KMS-11 (cell line): ENCODE measurements around the gene CRYL1.

ENCODE experiments used
- H2AFZ ChIP-seq: fragments of 200-600 bp; sonication (generic); 2 replicates; pipeline ENCODE4 v1.6.1; 2016; ENCODE audit warnings: antibody characterized with exemption, mixed run types, low read depth
- H3K27ac ChIP-seq: fragments of 200-600 bp; sonication (generic); 2 replicates; pipeline ENCODE4 v1.6.1; 2016; ENCODE audit warnings: mild to moderate bottlenecking, mixed run types
- H3K27me3 ChIP-seq: fragments of 200-600 bp; sonication (generic); 2 replicates; pipeline ENCODE4 v1.6.1; 2017; ENCODE audit warnings: mild to moderate bottlenecking, low read depth, mixed run types, moderate library complexity; ENCODE audit not compliant: insufficient read depth
- H3K36me3 ChIP-seq: fragments of 200-600 bp; sonication (generic); 2 replicates; pipeline ENCODE4 v1.6.1; 2017; ENCODE audit warnings: mild to moderate bottlenecking, mixed run types; ENCODE audit not compliant: insufficient read depth
- H3K4me1 ChIP-seq: fragments of 200-600 bp; sonication (generic); 2 replicates; pipeline ENCODE4 v1.6.1; 2016; ENCODE audit warnings: mild to moderate bottlenecking, low read depth, mixed run types; ENCODE audit not compliant: poor library complexity, severe bottlenecking
- H3K4me2 ChIP-seq: fragments of 200-600 bp; sonication (generic); 2 replicates; pipeline ENCODE4 v1.7.0; 2016; ENCODE audit warnings: mild to moderate bottlenecking, mixed run types
- H3K4me3 ChIP-seq: fragments of 200-600 bp; sonication (generic); IDR thresholded peaks from 2 replicates; pipeline ENCODE4 v1.6.1; 2017; ENCODE audit warnings: low read depth, low read length, mixed read lengths; ENCODE audit not compliant: insufficient read depth
- H3K79me2 ChIP-seq: fragments of 200-600 bp; sonication (generic); 2 replicates; pipeline ENCODE4 v1.6.1; 2016; ENCODE audit warnings: low read depth, mixed run types; ENCODE audit not compliant: insufficient read depth
- H3K9ac ChIP-seq: fragments of 200-600 bp; sonication (generic); 2 replicates; pipeline ENCODE4 v1.6.1; 2016; ENCODE audit warnings: mild to moderate bottlenecking, mixed run types
- H4K20me1 ChIP-seq: fragments of 200-600 bp; sonication (generic); 2 replicates; pipeline ENCODE4 v1.6.1; 2016; ENCODE audit warnings: mild to moderate bottlenecking, mixed run types; ENCODE audit not compliant: insufficient read depth
- CTCF ChIP-seq: fragments of 200-600 bp; sonication (generic); conservative IDR thresholded peaks from 2 replicates; pipeline ENCODE4 v1.6.1; 2017; ENCODE audit warnings: low read depth, mild to moderate bottlenecking, antibody characterized with exemption, low read length, moderate library complexity, mixed read lengths

The CRYL1 gene

GRCh38 chr13:20466371-20466770 lies 59.3 kb downstream of the CRYL1 start:
- no peak overlapping the region for H2AFZ ChIP-seq
- no peak for TF ChIP-seq CTCF

GRCh38 chr13:20465218-20465879 lies 60.3 kb downstream of the CRYL1 start:
- Histone ChIP-seq H3K4me2 (no peak overlapping the region), H3K27me3 (no peaks in the 10 kb centered on the region), H2AFZ (no peak overlapping the region), H3K4me1 (no peaks in the 10 kb centered on the region), H3K9ac (no peak overlapping the region), H3K36me3 (no peaks in the 10 kb centered on the region), H3K4me3 (no peak overlapping the region), H4K20me1 (no peaks in the 10 kb centered on the region), H3K79me2 (no peaks in the 10 kb centered on the region), H3K27ac (no peak overlapping the region)
- TF ChIP-seq CTCF: no peak

More at GRCh38 chr13:20466371-20466770, 59.3 kb downstream of the CRYL1 start:
- no peak overlapping the region for H3K4me3 ChIP-seq
- H4K20me1 ChIP-seq: no peaks in the 10 kb centered on the region
- no peaks in the 10 kb centered on the region for H3K36me3 ChIP-seq
- no peaks in the 10 kb centered on the region for H3K4me1 ChIP-seq
- H3K4me2 ChIP-seq: no peak overlapping the region
- H3K79me2 ChIP-seq: no peaks in the 10 kb centered on the region
- no peak overlapping the region for H3K9ac ChIP-seq
- H3K27me3 ChIP-seq: no peaks in the 10 kb centered on the region
- no peak overlapping the region for H3K27ac ChIP-seq

DNA sequence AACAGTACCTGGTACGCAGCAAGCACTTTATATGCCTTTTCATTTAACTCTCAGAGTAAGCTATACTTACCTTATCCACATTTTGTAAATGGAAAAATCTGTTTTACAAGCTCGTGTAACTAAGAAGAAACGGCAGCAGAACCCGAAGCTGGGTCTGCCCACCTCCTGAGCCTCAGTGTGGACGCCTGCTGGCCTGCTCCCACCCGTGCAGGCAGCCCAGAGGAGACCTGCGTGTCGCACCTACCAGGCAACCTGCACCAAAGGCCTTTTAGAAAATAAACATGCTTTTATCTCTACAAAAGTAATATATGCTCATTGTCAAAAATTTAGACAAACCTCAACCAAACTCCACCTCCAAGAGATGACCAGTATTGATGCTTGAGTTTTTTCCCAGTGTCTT lies 62.7 kb downstream of the CRYL1 start:
- Histone ChIP-seq H3K36me3 (no peaks in the 10 kb centered on the region), H3K9ac (no peak overlapping the region), H3K4me1 (peaks cover 1% of the 10 kb centered on the region), H3K27ac (no peak overlapping the region), H3K79me2 (no peaks in the 10 kb centered on the region), H3K27me3 (no peaks in the 10 kb centered on the region), H3K4me2 (no peak overlapping the region), H2AFZ (no peak overlapping the region), H3K4me3 (no peak overlapping the region), H4K20me1 (no peaks in the 10 kb centered on the region)
- TF ChIP-seq CTCF: no peak

GRCh38 chr13:20462533-20462915 lies 63.1 kb downstream of the CRYL1 start:
- no peaks in the 10 kb centered on the region for H3K79me2 ChIP-seq
- no peaks in the 10 kb centered on the region for H3K27me3 ChIP-seq
- H2AFZ ChIP-seq: no peak overlapping the region
- H3K4me2 ChIP-seq: no peak overlapping the region
- H3K4me1 ChIP-seq: peaks cover 5% of the 10 kb centered on the region
- no peak for TF ChIP-seq CTCF
- no peak overlapping the region for H3K27ac ChIP-seq
- no peaks in the 10 kb centered on the region for H3K36me3 ChIP-seq
- H3K9ac ChIP-seq: no peak overlapping the region
- H3K4me3 ChIP-seq: no peak overlapping the region
- no peaks in the 10 kb centered on the region for H4K20me1 ChIP-seq
